ENCODE measurements around the gene MYOM1.

MYOM1 gene

DNA sequence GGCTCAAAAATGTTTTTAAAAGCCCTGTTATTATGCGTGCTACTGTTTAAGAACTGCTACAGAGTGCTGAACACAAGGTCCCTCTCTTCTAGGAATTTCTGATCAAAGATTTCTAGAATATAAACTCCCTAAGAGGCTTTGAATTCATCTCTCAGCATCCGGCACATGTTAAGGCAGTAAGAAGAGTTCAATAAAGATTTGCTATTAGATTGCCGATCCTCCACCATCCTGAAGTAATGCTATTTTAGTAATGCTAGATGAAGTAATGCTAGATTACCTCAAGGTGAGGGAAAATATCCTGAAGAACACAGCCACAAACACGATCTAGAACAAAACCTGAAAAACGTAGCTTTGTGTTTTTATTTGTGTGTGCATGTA, 41.2 kb upstream of the MYOM1 start:
- Histone ChIP-seq H3K4me3 (ENCODE audit: low read depth, low read length) (peak overlapping the region; percentile 97), H3K4me1 (ENCODE audit: control insufficient read depth, insufficient read depth, low read length) (peaks cover 22% of the 10 kb centered on the region)

DNA sequence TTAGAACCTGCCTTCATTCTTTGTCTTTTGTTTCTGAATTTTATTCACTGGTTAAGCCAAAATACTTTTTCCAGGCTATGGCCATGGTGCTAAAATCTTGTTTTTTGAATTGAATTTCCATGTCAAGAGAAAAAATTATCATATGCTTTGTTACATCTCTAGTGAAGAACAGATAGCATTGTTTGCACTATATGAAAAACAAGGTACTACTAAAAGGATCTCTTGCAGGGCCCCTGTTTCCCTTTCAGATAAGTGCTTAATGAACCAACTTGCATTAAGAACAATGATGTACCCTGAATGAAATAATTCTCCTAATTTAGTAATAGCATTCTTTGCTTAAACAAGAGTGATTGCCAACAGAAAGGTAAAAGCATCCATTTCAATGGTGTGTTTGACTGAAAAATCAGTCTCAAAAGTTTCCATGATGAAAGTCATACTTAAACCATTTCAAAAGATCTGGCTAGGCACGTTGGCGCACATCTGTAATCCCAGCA, 37.9 kb upstream of the MYOM1 start:
- H3K27me3 ChIP-seq (ENCODE audit: control insufficient read depth, insufficient read depth, low read length), result no peaks in the 10 kb centered on the region
- 0 out of 2 replicates have a peak overlapping the region, but pooled peaks have one; percentile 22 for H3K27ac ChIP-seq (ENCODE audit: low read depth, low read length)
- H3K4me3 ChIP-seq (ENCODE audit: low read depth, low read length), result no peak overlapping the region
- peaks cover 11% of the 10 kb centered on the region; the same call in 1 of the 2 replicates for H3K4me1 ChIP-seq (ENCODE audit: control insufficient read depth, insufficient read depth, low read length)
- no peaks in the 10 kb centered on the region for H3K9me3 ChIP-seq (ENCODE audit: control insufficient read depth, insufficient read depth, low read depth, low read length)
- no peak overlapping the region for H3K9ac ChIP-seq (ENCODE audit: low read length)
- peaks cover 63% of the 10 kb centered on the region for H3K36me3 ChIP-seq (ENCODE audit: control insufficient read depth, insufficient read depth, low read length)

More for the DNA sequence above, 41.2 kb upstream of the MYOM1 start:
- no peaks in the 10 kb centered on the region for H3K9me3 ChIP-seq (ENCODE audit: control insufficient read depth, insufficient read depth, low read depth, low read length)
- H3K36me3 ChIP-seq (ENCODE audit: control insufficient read depth, insufficient read depth, low read length), result peaks cover 30% of the 10 kb centered on the region
- peak overlapping the region; percentile 100 for H3K9ac ChIP-seq (ENCODE audit: low read length)
- H3K27me3 ChIP-seq (ENCODE audit: control insufficient read depth, insufficient read depth, low read length), result no peaks in the 10 kb centered on the region
- H3K27ac ChIP-seq (ENCODE audit: low read depth, low read length), result peak overlapping the region; percentile 100

DNA sequence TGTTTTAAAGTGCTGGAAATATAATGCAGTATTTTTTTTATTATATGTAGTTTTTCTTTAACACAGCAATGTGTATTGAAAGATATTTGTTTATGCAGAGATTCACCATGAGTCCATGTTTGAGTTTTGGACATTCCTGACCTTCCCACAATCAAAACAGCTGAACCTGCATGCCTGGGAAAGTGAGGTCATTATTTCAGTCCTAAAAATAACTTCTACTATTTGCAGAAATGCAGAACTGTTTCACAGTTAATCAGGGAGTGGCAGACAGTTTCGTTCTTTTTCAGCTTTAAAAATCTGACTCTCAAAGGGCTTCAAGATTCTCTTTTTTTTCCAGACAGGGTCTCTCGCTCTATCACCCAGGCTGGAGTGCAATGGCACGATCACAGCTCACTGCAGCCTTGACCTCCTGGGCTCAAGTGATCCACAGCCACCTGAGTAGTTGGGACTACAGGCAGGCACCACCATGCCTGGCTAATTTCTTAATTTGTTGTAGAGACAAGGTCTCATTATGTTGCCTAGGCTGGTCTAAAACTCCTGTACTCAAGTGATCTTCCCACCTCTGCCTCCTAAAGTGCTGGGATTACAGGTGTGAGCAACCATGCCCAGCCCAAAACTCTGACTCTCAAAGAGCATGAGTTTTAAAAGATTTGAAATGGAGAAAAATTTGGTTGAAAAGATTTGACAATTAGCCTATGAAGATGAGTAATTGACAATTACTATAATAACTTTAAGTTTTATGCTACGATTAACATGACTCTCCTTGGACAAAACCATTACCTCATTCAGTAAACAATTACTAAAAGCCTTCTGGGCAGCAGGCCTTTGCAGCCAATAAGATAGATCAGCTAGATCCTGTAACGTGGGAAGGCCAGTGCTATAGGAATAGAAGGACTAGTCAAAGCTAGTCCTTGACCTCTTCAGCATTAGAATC, 37.2 kb upstream of the MYOM1 start:
- H3K4me3 ChIP-seq (ENCODE audit: low read depth, low read length), result no peak overlapping the region
- no peaks in the 10 kb centered on the region for H3K27me3 ChIP-seq (ENCODE audit: control insufficient read depth, insufficient read depth, low read length)
- peaks cover 64% of the 10 kb centered on the region for H3K36me3 ChIP-seq (ENCODE audit: control insufficient read depth, insufficient read depth, low read length)
- no peak overlapping the region for H3K9ac ChIP-seq (ENCODE audit: low read length)
- H3K27ac ChIP-seq (ENCODE audit: low read depth, low read length), result no peak overlapping the region
- H3K9me3 ChIP-seq (ENCODE audit: control insufficient read depth, insufficient read depth, low read depth, low read length), result no peaks in the 10 kb centered on the region
- H3K4me1 ChIP-seq (ENCODE audit: control insufficient read depth, insufficient read depth, low read length), result peaks cover 11% of the 10 kb centered on the region; the same call in 1 of the 2 replicates

DNA sequence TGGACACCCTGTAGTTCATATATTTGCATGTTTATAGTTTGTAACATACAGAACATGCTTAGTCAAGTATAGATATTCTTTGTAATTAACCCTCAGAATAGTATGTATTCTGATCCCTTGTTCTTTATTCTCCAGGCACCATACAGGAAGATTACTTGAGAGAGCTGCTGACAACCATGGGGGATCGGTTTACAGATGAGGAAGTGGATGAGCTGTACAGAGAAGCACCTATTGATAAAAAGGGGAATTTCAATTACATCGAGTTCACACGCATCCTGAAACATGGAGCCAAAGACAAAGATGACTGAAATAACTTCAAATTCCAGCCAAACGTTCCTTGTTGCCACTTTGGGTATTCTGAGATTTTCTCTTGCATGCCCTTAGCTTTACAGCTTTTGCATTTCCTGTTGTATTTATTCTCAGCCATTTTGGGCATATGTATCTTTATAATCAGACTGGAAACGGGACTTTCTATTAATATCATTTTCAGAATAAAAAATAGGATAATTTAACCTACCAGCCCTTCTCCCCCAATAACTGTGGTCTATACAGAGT, 35.9 kb upstream of the MYOM1 start:
- H3K9me3 ChIP-seq (ENCODE audit: control insufficient read depth, insufficient read depth, low read depth, low read length), result no peaks in the 10 kb centered on the region
- H3K4me3 ChIP-seq (ENCODE audit: low read depth, low read length), result no peak overlapping the region
- peaks cover 65% of the 10 kb centered on the region for H3K36me3 ChIP-seq (ENCODE audit: control insufficient read depth, insufficient read depth, low read length)
- H3K27me3 ChIP-seq (ENCODE audit: control insufficient read depth, insufficient read depth, low read length), result no peaks in the 10 kb centered on the region
- peaks cover 13% of the 10 kb centered on the region for H3K4me1 ChIP-seq (ENCODE audit: control insufficient read depth, insufficient read depth, low read length)
- no peak overlapping the region for H3K9ac ChIP-seq (ENCODE audit: low read length)
- no peak overlapping the region for H3K27ac ChIP-seq (ENCODE audit: low read depth, low read length)

DNA sequence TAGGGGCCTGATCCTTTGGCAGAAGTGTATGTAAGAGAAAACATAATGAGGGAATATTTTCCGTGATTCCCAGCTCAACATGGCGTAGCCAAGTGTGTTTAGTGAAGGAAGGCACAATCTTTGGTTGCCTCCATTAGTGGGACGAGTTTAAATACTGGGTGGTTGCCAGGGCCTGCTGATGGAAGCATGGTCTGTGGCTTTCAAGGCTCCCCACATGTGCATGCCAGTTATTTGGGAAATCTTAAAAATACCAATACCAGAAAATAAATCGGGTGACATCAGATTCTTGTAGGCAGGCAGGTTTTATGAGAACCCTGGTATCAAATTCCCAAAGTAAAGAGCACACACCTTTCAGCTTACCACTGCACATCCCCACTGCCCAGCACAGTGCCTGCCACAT, 35.0 kb upstream of the MYOM1 start:
- H3K27ac ChIP-seq (ENCODE audit: low read depth, low read length), result no peak overlapping the region

DNA sequence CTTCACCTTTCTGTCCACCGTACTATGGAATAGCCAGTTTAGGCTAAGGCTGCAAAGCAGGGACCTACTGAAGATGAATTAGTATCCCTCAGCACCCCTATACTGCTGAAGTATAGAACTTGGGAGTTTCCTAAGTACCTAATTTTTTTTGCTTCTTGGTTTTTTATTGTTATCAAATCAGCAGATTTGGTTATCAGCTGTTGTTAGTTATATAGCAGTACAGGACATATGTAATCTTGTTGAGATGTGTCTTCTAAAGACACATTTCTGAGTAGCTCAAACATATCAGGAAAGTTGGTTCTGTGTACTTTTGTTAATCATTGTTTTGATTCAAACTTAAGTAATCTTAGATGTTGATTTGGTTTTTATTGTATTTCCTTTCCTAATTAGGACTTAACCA, 33.1 kb upstream of the MYOM1 start:
- no peak overlapping the region for H3K27ac ChIP-seq (ENCODE audit: low read depth, low read length)
- peaks cover 20% of the 10 kb centered on the region for H3K4me1 ChIP-seq (ENCODE audit: control insufficient read depth, insufficient read depth, low read length)
- no peak overlapping the region for H3K9ac ChIP-seq (ENCODE audit: low read length)
- H3K27me3 ChIP-seq (ENCODE audit: control insufficient read depth, insufficient read depth, low read length), result no peaks in the 10 kb centered on the region
- H3K4me3 ChIP-seq (ENCODE audit: low read depth, low read length), result no peak overlapping the region
- H3K9me3 ChIP-seq (ENCODE audit: control insufficient read depth, insufficient read depth, low read depth, low read length), result no peaks in the 10 kb centered on the region
- peaks cover 64% of the 10 kb centered on the region for H3K36me3 ChIP-seq (ENCODE audit: control insufficient read depth, insufficient read depth, low read length)

More for the DNA sequence above, 35.0 kb upstream of the MYOM1 start:
- Histone ChIP-seq H3K36me3 (ENCODE audit: control insufficient read depth, insufficient read depth, low read length) (peaks cover 71% of the 10 kb centered on the region), H3K9ac (ENCODE audit: low read length) (no peak overlapping the region), H3K9me3 (ENCODE audit: control insufficient read depth, insufficient read depth, low read depth, low read length) (no peaks in the 10 kb centered on the region), H3K4me3 (ENCODE audit: low read depth, low read length) (no peak overlapping the region), H3K27me3 (ENCODE audit: control insufficient read depth, insufficient read depth, low read length) (no peaks in the 10 kb centered on the region), H3K4me1 (ENCODE audit: control insufficient read depth, insufficient read depth, low read length) (peaks cover 20% of the 10 kb centered on the region)

DNA sequence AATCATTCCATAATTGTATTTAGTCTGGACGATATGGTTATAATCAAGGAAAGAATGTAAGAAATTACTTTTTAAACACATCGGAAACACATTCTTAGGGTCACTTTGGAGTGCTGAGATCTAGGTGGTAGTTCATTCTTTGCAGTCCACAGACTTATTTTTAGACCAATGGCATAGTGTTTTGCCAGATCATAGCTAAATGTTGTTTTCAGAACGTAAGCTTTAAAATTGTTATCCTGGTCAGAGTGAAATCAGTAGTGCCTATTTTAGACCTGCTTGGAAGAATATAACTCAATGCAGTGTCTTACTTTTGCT, 32.2 kb upstream of the MYOM1 start:
- H3K27ac ChIP-seq (ENCODE audit: low read depth, low read length), result no peak overlapping the region
- peaks cover 55% of the 10 kb centered on the region for H3K36me3 ChIP-seq (ENCODE audit: control insufficient read depth, insufficient read depth, low read length)
- H3K4me1 ChIP-seq (ENCODE audit: control insufficient read depth, insufficient read depth, low read length), result peaks cover 15% of the 10 kb centered on the region
- H3K9me3 ChIP-seq (ENCODE audit: control insufficient read depth, insufficient read depth, low read depth, low read length), result no peaks in the 10 kb centered on the region
- H3K9ac ChIP-seq (ENCODE audit: low read length), result no peak overlapping the region
- no peak overlapping the region for H3K4me3 ChIP-seq (ENCODE audit: low read depth, low read length)
- no peaks in the 10 kb centered on the region for H3K27me3 ChIP-seq (ENCODE audit: control insufficient read depth, insufficient read depth, low read length)

DNA sequence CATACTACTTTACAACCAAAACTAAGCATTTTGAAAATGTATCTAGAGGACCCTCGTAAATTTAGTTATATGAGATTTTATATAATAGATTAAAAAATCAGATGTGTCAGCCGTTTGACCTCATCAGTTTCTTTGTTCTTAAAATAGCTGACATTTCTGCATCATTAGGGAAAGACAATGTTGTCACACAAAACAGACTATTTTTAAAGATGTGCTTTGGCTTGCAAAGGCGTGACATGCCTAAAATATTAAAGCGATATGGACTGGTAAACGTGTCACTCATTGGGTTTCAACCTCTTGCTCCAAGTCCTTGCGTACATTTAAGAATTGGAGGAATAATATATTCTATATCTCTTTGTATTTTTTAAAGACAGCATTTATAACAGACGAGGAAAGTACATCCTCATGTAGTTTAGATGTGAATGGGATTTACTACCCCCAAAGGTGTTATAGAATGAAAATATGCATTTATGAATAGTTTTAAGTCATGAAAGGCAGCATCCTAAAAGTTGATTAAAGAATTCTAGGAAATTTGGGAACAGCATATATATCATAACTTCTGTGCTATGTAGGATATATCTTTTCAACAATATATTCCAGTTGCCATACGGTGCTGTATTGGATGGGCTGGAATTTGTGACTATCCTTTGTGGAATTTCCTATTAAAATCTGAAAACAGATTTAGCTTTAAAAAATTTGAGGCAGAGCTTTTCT, 31.6 kb upstream of the MYOM1 start:
- H3K9ac ChIP-seq (ENCODE audit: low read length), result no peak overlapping the region
- H3K4me3 ChIP-seq (ENCODE audit: low read depth, low read length), result no peak overlapping the region
- H3K36me3 ChIP-seq (ENCODE audit: control insufficient read depth, insufficient read depth, low read length), result peaks cover 50% of the 10 kb centered on the region
- H3K4me1 ChIP-seq (ENCODE audit: control insufficient read depth, insufficient read depth, low read length), result peaks cover 12% of the 10 kb centered on the region
- H3K27me3 ChIP-seq (ENCODE audit: control insufficient read depth, insufficient read depth, low read length), result no peaks in the 10 kb centered on the region
- H3K9me3 ChIP-seq (ENCODE audit: control insufficient read depth, insufficient read depth, low read depth, low read length), result no peaks in the 10 kb centered on the region
- H3K27ac ChIP-seq (ENCODE audit: low read depth, low read length), result no peak overlapping the region

DNA sequence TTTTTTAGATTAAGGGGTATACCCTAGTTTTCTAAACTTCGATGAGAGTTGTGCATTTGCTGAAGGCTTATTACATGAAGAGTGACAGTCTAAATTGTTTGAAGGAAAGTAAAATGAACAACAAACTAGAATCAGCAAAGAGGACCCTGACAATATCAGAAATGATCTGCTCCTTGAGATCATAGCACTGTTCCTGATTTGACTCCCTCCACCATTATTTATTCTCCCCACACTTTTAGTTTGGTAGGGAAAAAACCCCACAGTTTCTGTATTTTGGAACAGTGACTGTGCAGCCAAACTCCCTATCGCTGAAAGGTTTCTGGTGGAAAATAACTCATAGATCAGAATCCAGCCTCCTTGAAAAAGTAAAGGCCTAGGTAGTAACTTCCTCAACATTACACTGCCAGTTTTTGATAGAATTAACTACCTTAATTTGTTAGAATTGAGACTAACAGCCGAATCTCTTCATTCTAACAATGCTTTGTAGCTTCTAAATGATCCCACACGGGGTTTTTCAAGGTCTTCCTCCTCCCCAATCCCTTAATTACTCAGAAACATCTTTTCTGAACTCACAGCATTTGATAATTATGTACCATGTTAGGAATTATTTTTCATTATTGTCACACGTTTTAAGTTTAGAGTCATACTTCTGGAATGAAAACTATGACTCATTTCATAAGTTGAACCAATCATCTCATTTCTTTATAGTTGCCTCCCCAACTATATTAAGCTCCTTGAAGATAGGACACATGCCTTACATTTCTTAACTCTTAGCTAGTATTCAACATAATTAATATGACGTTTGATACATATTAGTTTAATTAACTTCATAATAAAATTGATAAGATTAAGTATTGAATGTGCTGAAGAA, 30.7 kb upstream of the MYOM1 start:
- Histone ChIP-seq H3K27me3 (ENCODE audit: control insufficient read depth, insufficient read depth, low read length) (no peaks in the 10 kb centered on the region), H3K27ac (ENCODE audit: low read depth, low read length) (no peak overlapping the region), H3K4me3 (ENCODE audit: low read depth, low read length) (peak overlapping the region; percentile 2; the same call in 1 of the 2 replicates), H3K9me3 (ENCODE audit: control insufficient read depth, insufficient read depth, low read depth, low read length) (no peaks in the 10 kb centered on the region), H3K9ac (ENCODE audit: low read length) (no peak overlapping the region), H3K36me3 (ENCODE audit: control insufficient read depth, insufficient read depth, low read length) (peaks cover 40% of the 10 kb centered on the region), H3K4me1 (ENCODE audit: control insufficient read depth, insufficient read depth, low read length) (peaks cover 8% of the 10 kb centered on the region; the same call in 1 of the 2 replicates)

DNA sequence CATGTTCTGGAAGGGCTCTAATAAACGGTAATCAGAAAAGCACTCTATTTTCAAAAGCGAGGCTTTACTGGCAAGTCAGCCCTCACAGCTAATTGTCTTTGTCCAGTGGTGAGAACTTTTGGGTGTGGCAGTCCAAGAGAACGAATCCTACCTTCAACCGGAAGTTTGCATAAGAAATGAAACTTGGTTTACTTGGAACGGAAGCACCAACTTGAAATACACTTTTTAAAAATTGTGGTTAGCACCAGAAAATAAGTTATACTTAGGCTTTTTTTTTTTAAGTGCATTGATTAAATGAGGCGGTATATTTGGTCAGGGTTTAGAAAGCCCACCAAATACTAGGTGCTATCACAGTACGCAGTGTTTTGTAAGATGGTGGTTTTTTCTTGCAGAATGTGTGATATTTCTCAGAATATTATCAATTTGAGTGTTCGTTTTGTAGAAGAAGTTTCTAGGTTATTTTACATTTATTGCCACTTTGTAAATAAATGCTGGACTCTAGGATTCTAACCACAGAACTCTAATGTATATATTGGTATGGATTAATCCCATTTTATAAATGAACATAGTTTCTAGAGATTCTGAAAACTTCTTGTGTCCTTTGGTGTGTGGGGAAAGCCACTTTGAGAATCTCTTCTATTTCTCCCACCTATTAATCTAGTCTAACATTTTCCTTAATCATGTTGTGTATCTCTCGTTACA, 29.0 kb upstream of the MYOM1 start:
- Histone ChIP-seq H3K4me3 (ENCODE audit: low read depth, low read length) (peak overlapping the region; percentile 78), H3K27me3 (ENCODE audit: control insufficient read depth, insufficient read depth, low read length) (no peaks in the 10 kb centered on the region), H3K9ac (ENCODE audit: low read length) (peak overlapping the region; percentile 99), H3K9me3 (ENCODE audit: control insufficient read depth, insufficient read depth, low read depth, low read length) (no peaks in the 10 kb centered on the region), H3K27ac (ENCODE audit: low read depth, low read length) (peak overlapping the region; percentile 99; the same call in 1 of the 2 replicates), H3K4me1 (ENCODE audit: control insufficient read depth, insufficient read depth, low read length) (peaks cover 8% of the 10 kb centered on the region; the same call in 1 of the 2 replicates), H3K36me3 (ENCODE audit: control insufficient read depth, insufficient read depth, low read length) (peaks cover 24% of the 10 kb centered on the region)
